Lower leg skin (tissue), 4 donors: Measurements from ENCODE around the gene PNMA8C. TPM values are rescaled to one million over a fixed set of nuclear protein-coding genes. Genes with fewer than 3 reads are reported as not detected.

ENCODE experiments used
- DNase-seq, 2 donors: peaks; one replicate each; pipeline ENCODE4 v3.0.0-alpha.2; 2019; ENCODE audit warnings: low spot score in 2 of 2
- H3K4me3 ChIP-seq: fragments of 200-600 bp; sonication (generic); 2 replicates; pipeline ENCODE4 v1.5.1; 2017; ENCODE audit warnings: mild to moderate bottlenecking, low read depth; ENCODE audit not compliant: poor library complexity, severe bottlenecking
- CTCF ChIP-seq, 3 donors: fragments of 450-650 bp; IDR thresholded peaks; one replicate each; pipeline ENCODE4 v1.5.1; 2016; ENCODE audit warnings: antibody characterized with exemption in 3 of 3, mild to moderate bottlenecking in 3 of 3, moderate library complexity in 2 of 3
- POLR2A ChIP-seq, 2 donors: fragments of 450-650 bp; IDR thresholded peaks; one replicate each; pipeline ENCODE4 v1.6.1; 2016 to 2017; ENCODE audit warnings: antibody characterized with exemption in 2 of 2, mild to moderate bottlenecking in 1 of 2, moderate library complexity in 1 of 2
- WGBS, 2 donors: methylation state at CpG; one replicate each; pipeline ENCODE4 v1.1.5; 2018; 5-methylcytosine and 5-hydroxymethylcytosine counted together
- intact Hi-C: fragments of 100-400 bp; cut with DNase I; formaldehyde crosslinking; loops from one replicate; pipeline ENCODE4 v1.15.0; 2023; ENCODE audit warnings: low total_unique reads
- total RNA-seq, 4 donors: library from RNA; depleted of rRNA; stranded (reverse); fragments of >200 nt; gene quantifications; one replicate each; pipeline ENCODE4 v1.1.0, GENCODE V29; 2016

The PNMA8C gene
- total RNA-seq, 4 donors from 2014 or later, result not detected

- no peak within 1 kb of the TSS for H3K4me3 ChIP-seq
- intact Hi-C loops, result no loop called here
- TF ChIP-seq POLR2A (IDR thresholded peaks at IDR 0.05) (no peak), CTCF (IDR thresholded peaks at IDR 0.05) (no peak)
- WGBS, 2 donors, result 8 to 10% methylated on average over 24 to 25 of the region's 57 CpGs
- DNase-seq, result no peak
Measured at GRCh38 chr19:46471116-46471733, 42.5 kb upstream of the PNMA8C start, which contains the start of gene PNMA8A. Gene PNMA8A, minus strand, starts transcription at chr19:46471563. Its CDS starts 528 bp downstream, at chr19:46471035.

GRCh38 chr19:46470376-46470775 lies 41.6 kb upstream of the PNMA8C start:
- 93 to 96% methylated on average over 9 to 10 of the region's 10 CpGs for WGBS, 2 donors
- no peak overlapping the region for H3K4me3 ChIP-seq
- TF ChIP-seq POLR2A (IDR thresholded peaks at IDR 0.05) (no peak), CTCF (IDR thresholded peaks at IDR 0.05) (no peak)
- intact Hi-C loops, result no loop called here
- no peak for DNase-seq

- no peak overlapping the region for H3K4me3 ChIP-seq
- 92 to 95% methylated on average over 18 of the region's 18 CpGs for WGBS, 2 donors
- TF ChIP-seq POLR2A (IDR thresholded peaks at IDR 0.05) (no peak), CTCF (IDR thresholded peaks at IDR 0.05) (no peak)
- DNase-seq, result no peak
- intact Hi-C loops, result no loop called here
Measured at GRCh38 chr19:46469541-46470185, 40.9 kb upstream of the PNMA8C start.

- intact Hi-C loops, result no loop called here
- 33 to 40% methylated on average over 15 of the region's 15 CpGs for whole genome bisulfite sequencing, 2 donors
- no peak for TF ChIP-seq POLR2A (IDR thresholded peaks at IDR 0.05)
- TF ChIP-seq CTCF (IDR thresholded peaks at IDR 0.05), result no peak
- no peak for DNase-seq
- no peak overlapping the region for H3K4me3 ChIP-seq
Measured at GRCh38 chr19:46466536-46467196, 37.9 kb upstream of the PNMA8C start.

- WGBS, 2 donors, result 83 to 85% methylated on average over 7 of the region's 7 CpGs
- DNase-seq, result no peak
- TF ChIP-seq POLR2A (IDR thresholded peaks at IDR 0.05) (no peak), CTCF (IDR thresholded peaks at IDR 0.05) (no peak)
- intact Hi-C loops, result no loop called here
- no peak overlapping the region for H3K4me3 ChIP-seq
Measured at GRCh38 chr19:46463516-46463915, 34.8 kb upstream of the PNMA8C start.
